Muscle of back (tissue), 11 donors: ENCODE measurements around the gene PLK3. TPM values are rescaled to one million over a fixed set of nuclear protein-coding genes. Genes with fewer than 3 reads are reported as not detected.
"Not testable (repeated sequence)": the region's sequence is repeated elsewhere in the genome, so short reads cannot be mapped to it uniquely, and the experiment has no call there.

Experiments used
- DNase-seq, 3 donors: peaks; one replicate each; pipeline versions ENCODE4 v3.0.0 to v3.0.0-alpha.2; 2013
- polyA plus RNA-seq, 10 donors: library from polyadenylated mRNA; unstranded; fragments of 120-200 nt; gene quantifications; one replicate each; pipeline ENCODE4 v1.2.1, GENCODE V29; 2013; ENCODE audit not compliant: insufficient read length in 10 of 10

PLK3 gene
- polyA plus RNA-seq, 10 donors: 11.5 to 16.1 (median 13.1) TPM

- peak; percentile 95 to 98 (median 97) for DNase-seq
These were observed 7.3 kb downstream of the PLK3 start for GRCh38 chr1:44807364-44808062.

DNA sequence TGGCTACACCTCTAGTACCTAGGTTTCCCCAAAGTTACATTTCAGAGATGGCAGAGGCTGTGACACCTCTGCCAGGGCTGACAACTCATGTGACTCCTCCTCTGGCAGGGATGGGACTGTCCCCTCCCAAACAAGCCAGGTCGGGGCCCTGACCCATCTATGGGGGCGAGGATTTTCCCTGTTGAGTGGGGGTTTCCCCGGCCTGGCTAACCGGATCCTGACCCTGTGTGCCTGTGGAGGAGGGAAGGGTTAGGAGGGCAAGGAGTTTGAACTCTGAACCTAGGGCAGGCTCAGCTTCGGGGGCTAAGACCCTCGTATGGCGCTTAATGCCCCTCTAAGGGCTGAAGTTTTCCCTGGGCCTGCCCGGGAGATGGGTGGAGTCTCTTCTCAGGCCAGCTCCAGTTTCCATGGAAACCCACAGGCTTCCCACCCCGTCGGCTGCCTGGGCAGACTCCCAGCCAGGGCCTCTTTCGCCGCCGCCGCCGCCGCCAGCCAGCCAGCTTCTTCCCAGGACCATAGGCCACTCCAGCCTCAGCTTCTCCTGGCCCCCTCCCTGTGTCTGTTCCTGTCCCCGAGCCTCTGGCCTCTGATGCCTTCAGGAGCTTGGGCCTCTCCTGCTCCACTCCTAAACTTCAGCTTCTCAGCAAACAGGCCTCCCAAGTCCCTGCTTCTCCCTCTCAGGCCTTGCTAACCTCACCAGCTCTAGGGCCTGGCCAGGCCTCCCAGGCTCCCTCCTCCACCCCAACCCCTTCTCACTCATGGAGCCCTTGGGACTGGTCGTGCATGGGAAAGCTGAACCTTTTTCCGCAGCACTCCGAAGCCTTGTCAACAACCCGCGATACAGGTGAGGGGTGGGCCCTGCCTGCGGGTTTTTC lies 8.1 kb downstream of the PLK3 start, which contains the start of gene BTBD19:
TSS of gene BTBD19 (plus strand) at position 461 of the 875 bp plus-strand sequence. CDS start at position 759, 298 bp downstream.
- DNase-seq: peak; percentile 86 to 97 (median 91)

GRCh38 chr1:44808938-44809917 lies 9.1 kb downstream of the PLK3 start:
- DNase-seq: peak in 2 of 3 donors; percentile 64 to 87

DNA sequence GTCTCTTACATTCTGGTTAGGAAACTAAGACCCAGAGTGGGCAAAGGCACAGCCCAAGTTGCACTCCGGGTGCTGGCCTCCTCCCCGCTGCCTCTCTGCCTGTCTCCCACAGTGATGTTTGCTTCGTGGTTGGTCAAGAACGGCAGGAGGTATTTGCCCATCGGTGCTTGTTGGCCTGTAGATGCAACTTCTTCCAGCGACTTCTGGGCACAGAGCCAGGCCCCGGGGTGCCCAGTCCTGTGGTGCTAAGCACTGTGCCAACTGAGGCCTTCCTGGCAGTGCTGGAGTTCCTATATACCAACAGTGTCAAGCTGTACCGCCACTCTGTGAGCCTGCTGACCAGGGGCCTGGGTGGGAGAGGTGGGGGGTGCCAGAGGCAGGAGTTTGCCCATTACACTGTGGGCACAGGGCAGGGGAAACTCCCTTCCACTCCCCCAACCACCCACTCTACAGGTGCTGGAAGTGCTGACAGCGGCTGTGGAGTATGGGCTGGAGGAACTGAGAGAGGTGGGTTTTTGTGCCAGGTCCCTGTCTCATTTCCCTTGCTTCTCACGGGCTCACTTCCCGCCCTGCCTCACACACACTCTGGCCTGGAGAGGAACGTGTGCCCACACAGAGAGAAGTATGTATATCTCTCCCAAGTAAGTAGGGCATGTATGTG lies 10.1 kb downstream of the PLK3 start:
- DNase-seq: peak in 1 of 3 donors; percentile 31

DNA sequence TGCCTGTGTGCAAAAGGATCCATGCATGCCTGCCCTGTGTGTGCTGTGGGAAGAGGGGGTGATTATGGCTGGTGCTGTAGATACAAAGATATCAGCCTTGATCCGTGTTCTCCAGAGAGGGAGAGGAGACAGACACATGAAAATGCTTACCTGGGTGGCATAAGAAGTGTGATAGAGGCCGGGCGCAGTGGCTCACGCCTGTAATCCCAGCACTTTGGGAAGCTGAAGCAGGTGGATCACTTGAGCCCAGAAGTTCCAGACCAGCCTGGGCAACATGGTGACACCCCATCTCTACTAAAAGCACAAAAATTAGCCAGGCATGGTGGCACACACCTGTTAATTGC lies 10.6 kb downstream of the PLK3 start:
- DNase-seq: not testable (repeated sequence)

- no peak for DNase-seq
These were observed 11.1 kb downstream of the PLK3 start for GRCh38 chr1:44811234-44811633.

DNA sequence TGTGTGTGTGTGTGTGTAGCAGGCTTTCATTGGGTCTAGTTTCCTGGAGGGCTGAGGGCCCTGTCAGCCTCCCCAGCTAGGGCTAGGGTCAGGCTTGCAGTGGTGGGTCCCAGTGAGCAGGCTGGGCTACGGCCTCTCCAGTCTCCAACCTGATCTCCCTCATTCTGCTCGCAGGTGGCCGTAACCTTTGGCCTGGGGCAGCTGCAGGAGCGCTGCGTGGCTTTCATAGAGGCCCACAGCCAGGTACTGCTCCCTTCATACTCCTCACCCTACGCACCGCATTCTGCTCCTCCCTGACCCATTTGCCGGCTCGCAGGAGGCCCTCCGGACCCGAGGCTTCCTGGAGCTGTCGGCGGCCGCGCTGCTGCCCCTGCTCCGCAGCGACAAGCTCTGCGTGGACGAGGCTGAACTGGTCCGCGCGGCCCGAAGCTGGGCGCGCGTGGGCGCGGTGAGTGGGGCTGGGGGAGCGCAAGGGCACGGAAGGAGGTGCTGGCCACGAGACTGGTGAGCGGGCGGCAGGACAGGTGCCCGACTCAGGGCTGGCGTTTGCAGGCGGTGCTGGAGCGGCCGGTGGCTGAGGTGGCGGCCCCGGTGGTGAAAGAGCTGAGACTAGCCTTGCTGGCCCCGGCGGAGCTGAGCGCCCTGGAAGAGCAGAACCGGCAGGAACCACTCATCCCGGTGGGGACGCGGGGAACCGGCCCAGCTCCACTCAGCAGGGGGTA lies 12.8 kb downstream of the PLK3 start:
- peak in 1 of 3 donors; percentile 74 for DNase-seq

DNA sequence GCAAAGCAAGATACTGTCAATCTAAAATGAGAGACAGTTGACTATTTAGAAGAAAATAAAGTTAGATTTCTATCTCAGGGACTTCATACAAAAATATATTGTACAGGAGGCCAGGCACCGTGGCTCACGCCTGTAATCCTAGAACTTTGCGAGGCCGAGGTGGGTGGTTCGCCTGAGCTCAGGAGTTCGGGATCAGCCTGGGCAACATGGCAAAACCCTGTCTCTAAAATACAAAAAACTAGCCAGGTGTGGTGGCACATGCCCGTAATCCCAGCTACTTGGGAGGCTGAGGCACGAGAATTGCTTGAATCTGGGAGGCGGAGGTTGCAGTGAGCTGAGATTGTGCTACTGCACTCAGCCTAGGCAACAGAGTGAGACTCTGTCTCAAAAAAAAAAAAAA lies 15.7 kb downstream of the PLK3 start:
- not testable (repeated sequence) for DNase-seq

GRCh38 chr1:44817307-44817706 lies 17.1 kb downstream of the PLK3 start:
- no peak for DNase-seq

- peak in 1 of 3 donors; percentile 7 for DNase-seq
These were observed 17.8 kb downstream of the PLK3 start for GRCh38 chr1:44817771-44818495.

DNA sequence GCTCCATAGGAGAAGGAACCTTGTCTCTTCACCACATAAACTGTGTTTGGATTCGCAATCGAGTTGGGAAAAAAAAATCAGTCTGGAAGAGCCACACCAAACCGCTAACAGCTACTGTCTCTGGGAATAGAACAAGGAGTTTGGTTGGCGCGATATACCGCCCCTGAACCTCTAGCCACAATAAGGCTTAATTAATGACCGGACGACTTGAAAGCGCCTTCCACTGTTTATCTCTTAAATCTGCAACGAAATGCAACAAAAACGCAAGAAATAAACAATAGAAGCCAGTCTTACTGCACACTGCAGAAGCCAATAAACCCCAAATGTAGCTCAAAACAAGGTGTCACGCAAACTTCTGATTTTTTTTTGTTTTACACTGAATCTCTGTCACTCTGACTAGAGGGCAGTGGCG lies 19.0 kb downstream of the PLK3 start:
- DNase-seq: peak in 1 of 3 donors; percentile 76

GRCh38 chr1:44819608-44820327 lies 19.6 kb downstream of the PLK3 start:
- DNase-seq: peak; percentile 82 to 95 (median 94)

- no peak for DNase-seq
These were observed 20.4 kb downstream of the PLK3 start for GRCh38 chr1:44820328-44821239.

DNA sequence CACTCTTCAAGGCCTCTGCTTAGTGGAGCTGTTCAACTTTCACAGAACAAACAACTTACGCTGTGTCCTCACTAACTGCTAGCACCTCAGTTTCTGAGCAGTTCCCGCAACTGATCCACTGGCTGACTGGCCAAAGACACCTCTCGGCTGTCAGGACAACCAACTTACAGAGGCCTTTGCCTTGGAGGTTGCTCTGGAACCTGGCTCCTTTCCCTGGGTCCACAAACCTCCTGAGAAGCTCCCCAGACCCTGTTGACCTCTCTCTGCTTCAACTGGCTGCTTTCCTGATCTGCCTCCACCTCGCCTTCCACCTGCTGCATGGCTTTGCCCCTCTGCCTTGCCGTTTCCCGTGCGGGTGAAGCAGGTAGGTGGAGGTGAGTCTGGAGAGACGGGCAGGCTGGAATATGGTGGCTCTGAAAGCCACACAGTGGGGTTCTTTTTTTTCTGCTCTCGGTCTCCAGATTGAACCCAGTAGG lies 21.1 kb downstream of the PLK3 start:
- DNase-seq: no peak

GRCh38 chr1:44822131-44822701 lies 22.0 kb downstream of the PLK3 start:
- peak in 1 of 3 donors; percentile 6 for DNase-seq

- DNase-seq: peak in 1 of 3 donors; percentile 17
These were observed 22.8 kb downstream of the PLK3 start for GRCh38 chr1:44822981-44823451.

DNA sequence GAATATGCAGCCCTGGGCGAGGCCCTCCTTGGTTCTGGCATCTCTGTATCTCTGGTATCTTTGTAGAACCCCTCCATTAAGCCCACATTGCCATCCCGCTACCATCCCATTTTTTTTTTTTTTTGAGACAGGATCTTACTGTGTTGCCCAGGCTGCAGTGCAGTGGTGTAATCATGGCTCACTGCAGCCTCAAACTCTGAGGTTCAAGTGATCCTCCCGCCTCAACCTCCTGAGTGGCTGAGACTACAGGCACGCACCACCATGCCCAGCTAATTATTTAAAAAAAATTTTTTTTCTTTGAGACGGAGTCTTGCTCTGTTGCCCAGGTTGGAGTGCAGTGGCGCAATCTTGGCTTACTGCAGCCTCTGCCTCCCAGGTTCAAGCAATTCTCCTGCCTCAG lies 24.2 kb downstream of the PLK3 start:
- not testable (repeated sequence) for DNase-seq
